Measurements from ENCODE around the gene CIP2A. TPM values are rescaled to one million over a fixed set of nuclear protein-coding genes. Genes with fewer than 3 reads are reported as not detected.

The CIP2A gene
- total RNA-seq, 4 donors from 2014 or later: 1.5 to 11.5 (median 7.2) TPM

- H3K36me3 ChIP-seq: no peaks in the 10 kb centered on the region
- 80 to 81% methylated on average over 2 to 3 of the region's 3 CpGs for WGBS, 2 donors
- TF ChIP-seq POLR2A (IDR thresholded peaks at IDR 0.05) (no peak), CTCF (IDR thresholded peaks at IDR 0.05) (no peak)
- no peak within 1 kb of the TSS for H3K4me3 ChIP-seq
- intact Hi-C loops (cut with DNase I): no loop called here
- H3K4me1 ChIP-seq: peaks cover 0 to 20% (median 0%) of the 10 kb centered on the region in 3 donors
- DNase-seq: no peak
- no peak within 1 kb of the TSS for H3K27ac ChIP-seq
- no peaks in the 10 kb centered on the region for H3K27me3 ChIP-seq
- H3K9me3 ChIP-seq: no peaks in the 10 kb centered on the region
These were observed 78.7 kb downstream of the CIP2A start, which contains the start of gene MYH15 for GRCh38 chr3:108510496-108510895. MYH15 (minus strand) TSS chr3:108510596; CDS start chr3:108510530, 66 bp downstream.

- TF ChIP-seq CTCF (IDR thresholded peaks at IDR 0.05) (no peak), POLR2A (IDR thresholded peaks at IDR 0.05) (no peak)
- 79 to 85% methylated on average over 2 of the region's 2 CpGs for WGBS, 2 donors
- Histone ChIP-seq H3K36me3 (no peaks in the 10 kb centered on the region), H3K9me3 (no peaks in the 10 kb centered on the region), H3K4me1 (peaks cover 0 to 20% (median 0%) of the 10 kb centered on the region in 3 donors), H3K4me3 (no peak overlapping the region), H3K27ac (no peak overlapping the region), H3K27me3 (no peaks in the 10 kb centered on the region)
- no peak for DNase-seq
- intact Hi-C loops (cut with DNase I): no loop called here
These were observed 79.4 kb downstream of the CIP2A start for GRCh38 chr3:108509871-108510270.

- TF ChIP-seq POLR2A (IDR thresholded peaks at IDR 0.05): no peak
- TF ChIP-seq CTCF (IDR thresholded peaks at IDR 0.05): no peak
- H3K4me1 ChIP-seq: peaks cover 0 to 20% (median 0%) of the 10 kb centered on the region in 3 donors
- no peak overlapping the region for H3K27ac ChIP-seq
- 69% methylated on average over 3 of the region's 3 CpGs for WGBS, 2 donors
- no peaks in the 10 kb centered on the region for H3K27me3 ChIP-seq
- intact Hi-C loops (cut with DNase I): no loop called here
- H3K4me3 ChIP-seq: no peak overlapping the region
- no peaks in the 10 kb centered on the region for H3K36me3 ChIP-seq
- no peaks in the 10 kb centered on the region for H3K9me3 ChIP-seq
- DNase-seq: no peak
These were observed 80.0 kb downstream of the CIP2A start for GRCh38 chr3:108509263-108509662.

GRCh38 chr3:108507902-108508301, 81.3 kb downstream of the CIP2A start:
- intact Hi-C loops (cut with DNase I): no loop called here
- Histone ChIP-seq H3K4me3 (no peak overlapping the region), H3K9me3 (no peaks in the 10 kb centered on the region), H3K36me3 (no peaks in the 10 kb centered on the region), H3K27me3 (no peaks in the 10 kb centered on the region), H3K4me1 (peaks cover 0 to 18% (median 0%) of the 10 kb centered on the region in 3 donors), H3K27ac (no peak overlapping the region)
- no peak for TF ChIP-seq POLR2A (IDR thresholded peaks at IDR 0.05)
- TF ChIP-seq CTCF (IDR thresholded peaks at IDR 0.05): no peak
- no peak for DNase-seq

- H3K27me3 ChIP-seq: no peaks in the 10 kb centered on the region
- no peak for DNase-seq
- intact Hi-C loops (cut with DNase I): no loop called here
- H3K27ac ChIP-seq: no peak overlapping the region
- H3K4me1 ChIP-seq: no peaks in the 10 kb centered on the region
- TF ChIP-seq CTCF (IDR thresholded peaks at IDR 0.05) (no peak), POLR2A (IDR thresholded peaks at IDR 0.05) (no peak)
- no peaks in the 10 kb centered on the region for H3K9me3 ChIP-seq
- no peak overlapping the region for H3K4me3 ChIP-seq
- no peaks in the 10 kb centered on the region for H3K36me3 ChIP-seq
- WGBS, 2 donors: 93 to 100% methylated on average over 1 of the region's 1 CpG
These were observed 83.4 kb downstream of the CIP2A start for GRCh38 chr3:108505811-108506210.

All from esophagus squamous epithelium (tissue), 5 donors.